K562 (cell line): ENCODE measurements around the gene DGUOK. TPM values are rescaled to one million over a fixed set of nuclear protein-coding genes. Genes with fewer than 3 reads are reported as not detected.
"Not testable (repeated sequence)": the region's sequence is repeated elsewhere in the genome, so short reads cannot be mapped to it uniquely, and the experiment has no call there.

Source experiments
- ATAC-seq: fragments of 200-7000 bp; cut with Tn5 transposase; 3 replicates; pipeline ENCODE4 v1.9.1; 2020; ENCODE audit warnings: moderate library complexity
- BruUV-seq: library from RNA; stranded (reverse); fragments of 400-500 nt; replicated peaks from 2 replicates; lab custom pipeline; 2021; lab: Mats Ljungman, UMichigan
- CTCF ChIA-PET: fragments of 300-600 bp; formaldehyde crosslinking; extraction: SDS; loops from one replicate; lab custom pipeline; 2021; ENCODE audit warnings: low intra/inter-chr PET ratio; lab: Yijun Ruan, JAX
- POLR2A ChIA-PET: fragments of 300-600, 350-650 bp; sonication (Branson Sonifier 250); formaldehyde crosslinking; extraction: SDS; loops from one replicate; lab custom pipeline; 2021; ENCODE audit warnings: antibody characterized with exemption, inconsistent platforms; lab: Yijun Ruan, JAX
- DNase-seq, 4 experiments: peaks; one replicate each; pipeline versions ENCODE4 v3.0.0 to v3.0.0-alpha.2; 2011 to 2018; ENCODE audit warnings: low spot score in 3 of 4, mixed read lengths in 3 of 4; ENCODE audit errors: extremely low read depth in 1 of 4
- FAIRE-seq: peaks from 2 replicates; lab custom pipeline; 2011; peaks lifted over from hg19 to GRCh38; lab: Jason Lieb, UNC
- H2AFZ ChIP-seq: 2 replicates; pipeline ENCODE4 v1.6.0; 2011; ENCODE audit warnings: low read depth, low read length, control low read depth, inconsistent platforms
- H3K27ac ChIP-seq: fragments of 200-600 bp; 3 replicates; pipeline ENCODE4 v1.8.0; 2011; ENCODE audit warnings: low read depth, mild to moderate bottlenecking, control low read depth, inconsistent platforms, low read length, moderate library complexity, mixed read lengths; ENCODE audit errors: extremely low read depth
- H3K27me3 ChIP-seq, 2 experiments: fragments of 300-600 bp in 1 of 2; 2 replicates in 1 of 2; 3 replicates in 1 of 2; pipeline versions ENCODE4 v1.6.0 to v1.8.0; 2011; ENCODE audit warnings: inconsistent platforms in 2 of 2, low read length in 2 of 2, mild to moderate bottlenecking in 1 of 2, mixed read lengths in 1 of 2, moderate library complexity in 1 of 2; ENCODE audit not compliant: control insufficient read depth in 2 of 2, insufficient read depth in 2 of 2
- H3K36me3 ChIP-seq: fragments of 300-600 bp; 3 replicates; pipeline ENCODE4 v1.8.0; 2011; ENCODE audit warnings: mild to moderate bottlenecking, low read length, inconsistent platforms; ENCODE audit not compliant: control insufficient read depth, insufficient read depth
- H3K4me1 ChIP-seq, 2 experiments: fragments of 200-600 bp in 1 of 2; replicated peaks in 1 of 2; 2 replicates in 1 of 2; 3 replicates in 1 of 2; pipeline versions ENCODE4 v1.5.1 to v1.8.0; 2011; ENCODE audit warnings: inconsistent platforms in 2 of 2, low read length in 2 of 2, mild to moderate bottlenecking in 1 of 2, mixed read lengths in 1 of 2, moderate library complexity in 1 of 2; ENCODE audit not compliant: control insufficient read depth in 2 of 2, insufficient read depth in 2 of 2
- H3K4me2 ChIP-seq: 2 replicates; pipeline ENCODE4 v1.6.1; 2011; ENCODE audit warnings: low read length, control low read depth, inconsistent platforms, mixed read lengths; ENCODE audit not compliant: insufficient read depth
- H3K4me3 ChIP-seq: fragments of 200-600 bp; sonication (generic), shearing (Covaris generic); 2 replicates; pipeline ENCODE4 v1.5.1; 2016; ENCODE audit warnings: control low read depth, inconsistent platforms
- H3K79me2 ChIP-seq: fragments of 200-600 bp; 3 replicates; pipeline ENCODE4 v1.8.0; 2011; ENCODE audit warnings: low read length, inconsistent platforms; ENCODE audit not compliant: control insufficient read depth, insufficient read depth
- H3K9ac ChIP-seq, 2 experiments: 2 replicates each; pipeline versions ENCODE4 v1.6.0 to v1.6.1; 2011; ENCODE audit warnings: low read depth in 2 of 2, low read length in 2 of 2, control low read depth in 1 of 2, inconsistent platforms in 1 of 2, mild to moderate bottlenecking in 1 of 2, mixed read lengths in 1 of 2; ENCODE audit not compliant: insufficient read depth in 1 of 2
- H3K9me1 ChIP-seq: one replicate; pipeline ENCODE4 v1.6.0; 2011; ENCODE audit warnings: inconsistent platforms, mild to moderate bottlenecking, low read length, moderate library complexity; ENCODE audit not compliant: control insufficient read depth, insufficient read depth
- H3K9me3 ChIP-seq: replicated peaks from 2 replicates; pipeline ENCODE4 v1.5.1; 2011; ENCODE audit warnings: low read depth, low read length, inconsistent platforms; ENCODE audit not compliant: control insufficient read depth, insufficient read depth
- H4K20me1 ChIP-seq: replicated peaks from 2 replicates; pipeline ENCODE4 v1.6.1; 2011; ENCODE audit warnings: low read length, inconsistent platforms, mixed read lengths; ENCODE audit not compliant: control insufficient read depth, insufficient read depth
- ATF1 ChIP-seq, 2 experiments: fragments of 450-650 bp in 1 of 2; IDR thresholded peaks; 2 replicates each; pipeline ENCODE4 v1.6.1; 2016; ENCODE audit warnings: missing compliant biosample characterization in 1 of 2, missing genetic modification characterization in 1 of 2
- CTCF ChIP-seq, 3 experiments: IDR thresholded peaks in 2 of 3; conservative IDR thresholded peaks in 1 of 3; 2 replicates each; pipeline ENCODE4 v1.5.1; 2011 to 2012; ENCODE audit warnings: low read length in 3 of 3, mild to moderate bottlenecking in 3 of 3, control low read depth in 2 of 3, improper control_type of control experiment in 1 of 3, inconsistent platforms in 1 of 3, low read depth in 1 of 3, mixed read lengths in 1 of 3, moderate library complexity in 1 of 3; ENCODE audit not compliant: insufficient read depth in 2 of 3
- ELK1 ChIP-seq: sonication (generic); formaldehyde crosslinking; IDR thresholded peaks from 2 replicates; pipeline ENCODE4 v1.8.1; 2022; ENCODE audit warnings: missing genetic modification reagents
- POLR3A ChIP-seq: IDR thresholded peaks from 2 replicates; pipeline ENCODE4 v1.6.1; 2011; ENCODE audit warnings: borderline replicate concordance, mild to moderate bottlenecking, moderate library complexity; ENCODE audit not compliant: insufficient read length, insufficient read depth; ENCODE audit errors: extremely low read depth
- ZNF707 ChIP-seq: fragments of 250-450 bp; sonication (Bioruptor Pico); conservative IDR thresholded peaks from 2 replicates; pipeline ENCODE4 v1.8.0; 2022; ENCODE audit warnings: inconsistent platforms, mild to moderate bottlenecking, moderate library complexity
- WGBS: fragments of 100-300 bp; shearing (Covaris generic); methylation state at CpG from one replicate; pipeline ENCODE4 v1.1.6; 2016; ENCODE audit warnings: low coverage, mixed read lengths; ENCODE audit not compliant: insufficient coverage; ENCODE audit errors: missing lambda C conversion rate; 5-methylcytosine and 5-hydroxymethylcytosine counted together
- in situ Hi-C: fragments of 300-500 bp; cut with MboI; formaldehyde crosslinking; loops from 4 replicates; pipeline ENCODE4 v1.15.0; 2018; ENCODE audit warnings: inconsistent platforms, mixed read lengths
- intact Hi-C: fragments of 100-400 bp; cut with micrococcal nuclease; formaldehyde crosslinking; loops from 2 replicates; pipeline ENCODE4 v1.14.2; 2022
- polyA plus RNA-seq, 8 experiments: library from polyadenylated mRNA; depleted of rRNA in 4 of 8; stranded (reverse) in 5 of 8; unstranded in 3 of 8; fragments of >200 nt; fragmentation: Nextera tagmentation in 2 of 8; fragmentation: Illumina TruSeq in 1 of 8; extraction: Ambion mirVana in 2 of 8; extraction: Trizol in 1 of 8; gene quantifications; 2 replicates each; pipeline versions ENCODE4 v1.2.1 to v1.2.3, GENCODE V29; 2011 to 2014; ENCODE audit warnings: inconsistent platforms in 1 of 8, missing spikeins in 1 of 8
- total RNA-seq, 7 experiments: library from RNA; depleted of rRNA in 6 of 7; stranded (reverse); fragments of >200 nt in 6 of 7; fragmentation: Illumina TruSeq in 2 of 7; extraction: Trizol in 2 of 7; gene quantifications; 2 replicates each; pipeline versions ENCODE4 v1.2.1 to v1.2.3, GENCODE V29; 2011 to 2021; ENCODE audit warnings: low replicate concordance in 1 of 7
- TF ChIP-seq, protein P1 (sequence below): conservative IDR thresholded peaks from 2 replicates; pipeline ENCODE4 v1.6.1; 2011; ENCODE audit warnings: low read depth, mild to moderate bottlenecking, low read length; ENCODE audit not compliant: control insufficient read depth

Gene DGUOK
- total and polyA plus RNA-seq, 9 of the 15 experiments (the other 6 are each of a cell fraction or from before 2014, with no cell fraction given), result 67.0 to 288 (median 126) TPM

GRCh38 chr2:73939419-73939818 is 12.7 kb downstream of the DGUOK start:
- H4K20me1 ChIP-seq, result peaks cover 18% of the 10 kb centered on the region
- no peak overlapping the region for H3K27ac ChIP-seq
- no peak overlapping the region for H3K4me2 ChIP-seq
- TF ChIP-seq POLR3A (no peak), ZNF707 (CRISPR knock-in tag) (no peak), CTCF (IDR thresholded peaks at IDR 0.05 in 2 of 3, conservative IDR thresholded peaks at IDR 0.05 in 1 of 3; ENCODE audit: insufficient read depth in 2 of 3, low read depth in 1 of 3, low read length in 3 of 3) (0 out of 6 replicates have a peak, but pooled peaks of 1 of the 3 experiments have one; percentile 18), ATF1 (CRISPR knock-in tag; IDR thresholded peaks at IDR 0.05) (no peak), ATF1 (tag; IDR thresholded peaks at IDR 0.05) (no peak), ELK1 (no peak)
- TF ChIP-seq, protein P1, sequence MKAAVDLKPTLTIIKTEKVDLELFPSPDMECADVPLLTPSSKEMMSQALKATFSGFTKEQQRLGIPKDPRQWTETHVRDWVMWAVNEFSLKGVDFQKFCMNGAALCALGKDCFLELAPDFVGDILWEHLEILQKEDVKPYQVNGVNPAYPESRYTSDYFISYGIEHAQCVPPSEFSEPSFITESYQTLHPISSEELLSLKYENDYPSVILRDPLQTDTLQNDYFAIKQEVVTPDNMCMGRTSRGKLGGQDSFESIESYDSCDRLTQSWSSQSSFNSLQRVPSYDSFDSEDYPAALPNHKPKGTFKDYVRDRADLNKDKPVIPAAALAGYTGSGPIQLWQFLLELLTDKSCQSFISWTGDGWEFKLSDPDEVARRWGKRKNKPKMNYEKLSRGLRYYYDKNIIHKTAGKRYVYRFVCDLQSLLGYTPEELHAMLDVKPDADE, result no peak
- TF ChIP-seq, all 486 proteins: peak for 1
- H3K27me3 ChIP-seq, result no peaks in the 10 kb centered on the region
- BruUV-seq, result no TSS peak
- FAIRE-seq, result no peak
- 96% methylated on average over 2 of the region's 2 CpGs for WGBS
- H3K9me1 ChIP-seq, result peaks cover 3% of the 10 kb centered on the region
- peak; percentile 15; the same call in 1 of the 3 replicates for ATAC-seq
- in situ Hi-C loops (no loop called here), intact Hi-C loops (no loop called here)
- DNase-seq, result no peak
- H2AFZ ChIP-seq, result no peak overlapping the region
- ChIA-PET CTCF (no interaction called here), POLR2A (interaction anchor here (2.0 kb wide), 1 partner anchor 10 kb away, joined by 6 read pairs; no protein-coding TSS in a partner anchor)
- no peak overlapping the region for H3K4me3 ChIP-seq
- peaks cover 88% of the 10 kb centered on the region for H3K79me2 ChIP-seq
- peaks cover 73% of the 10 kb centered on the region for H3K36me3 ChIP-seq
- H3K9me3 ChIP-seq, result no peaks in the 10 kb centered on the region
- peaks cover 0 to 5% of the 10 kb centered on the region in 2 experiments; a peak in 2 of 5 replicates for H3K4me1 ChIP-seq
- no peak overlapping the region for H3K9ac ChIP-seq

DNA sequence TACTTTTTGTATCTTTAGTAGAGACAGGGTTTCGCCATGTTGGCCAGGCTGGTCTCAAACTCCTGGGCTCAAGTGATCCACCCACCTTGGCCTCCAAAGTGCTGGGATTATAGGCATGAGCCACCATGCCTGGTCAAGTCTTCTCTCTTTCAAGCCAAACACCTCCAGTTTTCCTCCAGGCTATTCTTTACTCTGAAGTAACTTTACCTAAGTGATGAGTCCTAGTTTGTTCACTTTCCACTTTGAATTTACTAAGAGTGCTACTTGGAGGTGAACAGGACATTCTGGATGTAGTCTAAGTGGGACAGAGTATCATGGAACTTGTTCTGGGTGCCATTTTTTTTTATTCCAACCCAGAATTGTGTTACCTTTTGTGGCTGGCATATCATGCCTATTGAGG is 13.4 kb downstream of the DGUOK start:
- H3K27me3 ChIP-seq, CTCF ChIA-PET, ATAC-seq, POLR2A ChIA-PET, H3K9me3 ChIP-seq, H3K4me2 ChIP-seq, intact Hi-C loops, H3K9me1 ChIP-seq, FAIRE-seq, BruUV-seq, H3K27ac ChIP-seq, in situ Hi-C loops, H3K4me1 ChIP-seq, H3K4me3 ChIP-seq, H2AFZ ChIP-seq, DNase-seq, H3K9ac ChIP-seq: not testable (repeated sequence)
- Histone ChIP-seq H3K36me3 (peaks cover 76% of the 10 kb centered on the region), H4K20me1 (peaks cover 18% of the 10 kb centered on the region), H3K79me2 (peaks cover 93% of the 10 kb centered on the region)
- WGBS, result 79% methylated on average over 1 of the region's 1 CpG
